ENCODE data around the gene TNFRSF11A.

Gene TNFRSF11A

GRCh38 chr18:62412231-62412979 is 87.3 kb downstream of the TNFRSF11A start:
- Histone ChIP-seq H3K36me3 (no peaks in the 10 kb centered on the region), H3K27me3 (no peaks in the 10 kb centered on the region), H3K9me3 (no peaks in the 10 kb centered on the region), H3K4me3 (ENCODE audit: low read depth, low read length) (no peak overlapping the region), H3K4me1 (no peaks in the 10 kb centered on the region)
- no peak for DNase-seq
- TF ChIP-seq CTCF (IDR thresholded peaks at IDR 0.05; ENCODE audit: low read depth, low read length): no peak

GRCh38 chr18:62413206-62413605 is 88.1 kb downstream of the TNFRSF11A start:
- Histone ChIP-seq H3K9me3 (no peaks in the 10 kb centered on the region), H3K4me3 (ENCODE audit: low read depth, low read length) (no peak overlapping the region), H3K36me3 (no peaks in the 10 kb centered on the region), H3K4me1 (no peaks in the 10 kb centered on the region), H3K27me3 (no peaks in the 10 kb centered on the region)
- no peak for TF ChIP-seq CTCF (IDR thresholded peaks at IDR 0.05; ENCODE audit: low read depth, low read length)
- no peak for DNase-seq

- no peak for TF ChIP-seq CTCF (IDR thresholded peaks at IDR 0.05; ENCODE audit: low read depth, low read length)
- H3K4me3 ChIP-seq (ENCODE audit: low read depth, low read length): no peak overlapping the region
- no peaks in the 10 kb centered on the region for H3K4me1 ChIP-seq
- H3K9me3 ChIP-seq: no peaks in the 10 kb centered on the region
- DNase-seq: no peak
- no peaks in the 10 kb centered on the region for H3K27me3 ChIP-seq
- no peaks in the 10 kb centered on the region for H3K36me3 ChIP-seq
Observed at GRCh38 chr18:62418258-62418657, 93.1 kb downstream of the TNFRSF11A start.

- no peaks in the 10 kb centered on the region for H3K4me1 ChIP-seq
- DNase-seq: no peak
- no peaks in the 10 kb centered on the region for H3K27me3 ChIP-seq
- no peaks in the 10 kb centered on the region for H3K36me3 ChIP-seq
- no peaks in the 10 kb centered on the region for H3K9me3 ChIP-seq
- no peak for TF ChIP-seq CTCF (IDR thresholded peaks at IDR 0.05; ENCODE audit: low read depth, low read length)
- H3K4me3 ChIP-seq (ENCODE audit: low read depth, low read length): no peak overlapping the region
Observed at GRCh38 chr18:62420151-62420512, 95.0 kb downstream of the TNFRSF11A start.

- Histone ChIP-seq H3K4me3 (ENCODE audit: low read depth, low read length) (no peak overlapping the region), H3K9me3 (no peaks in the 10 kb centered on the region), H3K4me1 (no peaks in the 10 kb centered on the region), H3K36me3 (no peaks in the 10 kb centered on the region), H3K27me3 (no peaks in the 10 kb centered on the region)
- DNase-seq: no peak
- TF ChIP-seq CTCF (IDR thresholded peaks at IDR 0.05; ENCODE audit: low read depth, low read length): no peak
Observed at GRCh38 chr18:62420513-62421209, 95.6 kb downstream of the TNFRSF11A start.
